ENCODE data around the gene IFT172.

GRCh38 chr2:27531983-27532382 lies 42.4 kb upstream of the IFT172 start:
- TF ChIP-seq, protein P1, sequence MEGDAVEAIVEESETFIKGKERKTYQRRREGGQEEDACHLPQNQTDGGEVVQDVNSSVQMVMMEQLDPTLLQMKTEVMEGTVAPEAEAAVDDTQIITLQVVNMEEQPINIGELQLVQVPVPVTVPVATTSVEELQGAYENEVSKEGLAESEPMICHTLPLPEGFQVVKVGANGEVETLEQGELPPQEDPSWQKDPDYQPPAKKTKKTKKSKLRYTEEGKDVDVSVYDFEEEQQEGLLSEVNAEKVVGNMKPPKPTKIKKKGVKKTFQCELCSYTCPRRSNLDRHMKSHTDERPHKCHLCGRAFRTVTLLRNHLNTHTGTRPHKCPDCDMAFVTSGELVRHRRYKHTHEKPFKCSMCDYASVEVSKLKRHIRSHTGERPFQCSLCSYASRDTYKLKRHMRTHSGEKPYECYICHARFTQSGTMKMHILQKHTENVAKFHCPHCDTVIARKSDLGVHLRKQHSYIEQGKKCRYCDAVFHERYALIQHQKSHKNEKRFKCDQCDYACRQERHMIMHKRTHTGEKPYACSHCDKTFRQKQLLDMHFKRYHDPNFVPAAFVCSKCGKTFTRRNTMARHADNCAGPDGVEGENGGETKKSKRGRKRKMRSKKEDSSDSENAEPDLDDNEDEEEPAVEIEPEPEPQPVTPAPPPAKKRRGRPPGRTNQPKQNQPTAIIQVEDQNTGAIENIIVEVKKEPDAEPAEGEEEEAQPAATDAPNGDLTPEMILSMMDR (IDR thresholded peaks at IDR 0.05; ENCODE audit: low read depth, low read length): no peak
- TF ChIP-seq EZH2phosphoT487 (IDR thresholded peaks at IDR 0.05; ENCODE audit: low read depth): no peak

Data from OCI-LY3 (cell line).